ENCODE results near the gene TMEM53.

GRCh38 chr1:44613941-44614340 is 60.3 kb downstream of the TMEM53 start:
- TF ChIP-seq, protein P1, sequence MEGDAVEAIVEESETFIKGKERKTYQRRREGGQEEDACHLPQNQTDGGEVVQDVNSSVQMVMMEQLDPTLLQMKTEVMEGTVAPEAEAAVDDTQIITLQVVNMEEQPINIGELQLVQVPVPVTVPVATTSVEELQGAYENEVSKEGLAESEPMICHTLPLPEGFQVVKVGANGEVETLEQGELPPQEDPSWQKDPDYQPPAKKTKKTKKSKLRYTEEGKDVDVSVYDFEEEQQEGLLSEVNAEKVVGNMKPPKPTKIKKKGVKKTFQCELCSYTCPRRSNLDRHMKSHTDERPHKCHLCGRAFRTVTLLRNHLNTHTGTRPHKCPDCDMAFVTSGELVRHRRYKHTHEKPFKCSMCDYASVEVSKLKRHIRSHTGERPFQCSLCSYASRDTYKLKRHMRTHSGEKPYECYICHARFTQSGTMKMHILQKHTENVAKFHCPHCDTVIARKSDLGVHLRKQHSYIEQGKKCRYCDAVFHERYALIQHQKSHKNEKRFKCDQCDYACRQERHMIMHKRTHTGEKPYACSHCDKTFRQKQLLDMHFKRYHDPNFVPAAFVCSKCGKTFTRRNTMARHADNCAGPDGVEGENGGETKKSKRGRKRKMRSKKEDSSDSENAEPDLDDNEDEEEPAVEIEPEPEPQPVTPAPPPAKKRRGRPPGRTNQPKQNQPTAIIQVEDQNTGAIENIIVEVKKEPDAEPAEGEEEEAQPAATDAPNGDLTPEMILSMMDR (IDR thresholded peaks at IDR 0.05), result no peak
- no peak for TF ChIP-seq POLR2A (IDR thresholded peaks at IDR 0.05)

Data from ovary (tissue), 3 donors.